Heart left ventricle (tissue), 16 donors: ENCODE data around the gene GAMT. TPM values are rescaled to one million over a fixed set of nuclear protein-coding genes. Genes with fewer than 3 reads are reported as not detected.
A peak's percentile ranks its signal among the peaks of the same experiment; 100 is the strongest.

Experiments
- ATAC-seq, 4 donors: fragments of 200-7000 bp; cut with Tn5 transposase; one replicate each; pipeline ENCODE4 v1.9.1; 2020 to 2022; ENCODE audit warnings: moderate library complexity in 4 of 4, mild to moderate bottlenecking in 3 of 4, moderate number of reproducible peaks in 1 of 4
- DNase-seq, 5 donors: peaks; one replicate each; pipeline ENCODE4 v3.0.0-alpha.2; 2020
- H3K27ac ChIP-seq, 12 donors: fragments of 200-600 bp; sonication (generic) in 4 of 12; one replicate each; pipeline versions ENCODE4 v1.5.0 to v1.8.0; 2016 to 2022; ENCODE audit warnings: mild to moderate bottlenecking in 2 of 12
- H3K27me3 ChIP-seq, 9 donors: fragments of 200-600 bp; sonication (generic) in 2 of 9; one replicate each; pipeline versions ENCODE4 v1.5.1 to v1.8.0; 2016 to 2022; ENCODE audit warnings: mild to moderate bottlenecking in 3 of 9
- H3K36me3 ChIP-seq, 9 donors: fragments of 200-600 bp; sonication (generic) in 2 of 9; one replicate each; pipeline versions ENCODE4 v1.5.0 to v1.8.0; 2018 to 2022; ENCODE audit warnings: mild to moderate bottlenecking in 2 of 9
- H3K4me1 ChIP-seq, 12 donors: fragments of 200-600 bp; sonication (generic) in 4 of 12; one replicate each; pipeline versions ENCODE4 v1.5.0 to v1.8.0; 2016 to 2022; ENCODE audit warnings: mild to moderate bottlenecking in 3 of 12
- H3K4me3 ChIP-seq, 12 donors: fragments of 200-600 bp; sonication (generic) in 4 of 12; one replicate each; pipeline versions ENCODE4 v1.5.0 to v1.8.0; 2017 to 2022; ENCODE audit warnings: mild to moderate bottlenecking in 9 of 12, moderate library complexity in 4 of 12
- H3K9me3 ChIP-seq, 12 donors: fragments of 200-600 bp; sonication (generic) in 4 of 12; one replicate each; pipeline versions ENCODE4 v1.5.0 to v1.8.0; 2016 to 2022; ENCODE audit warnings: mild to moderate bottlenecking in 1 of 12
- CTCF ChIP-seq, 12 donors: fragments of 200-600 bp; sonication (generic) in 4 of 12; IDR thresholded peaks; one replicate each; pipeline versions ENCODE4 v1.5.0 to v1.8.0; 2018 to 2022; ENCODE audit warnings: antibody characterized with exemption in 12 of 12, mild to moderate bottlenecking in 5 of 12
- POLR2A ChIP-seq, 2 donors: fragments of 450-650 bp; IDR thresholded peaks; one replicate each; pipeline ENCODE4 v1.6.1; 2017; ENCODE audit warnings: antibody characterized with exemption in 2 of 2, mild to moderate bottlenecking in 2 of 2, moderate library complexity in 2 of 2
- WGBS, 4 donors: extraction: QIAGEN DNeasy Blood & Tissue Kit in 2 of 4; methylation state at CpG; one replicate each; pipeline versions ENCODE4 v1.1.5 to v1.1.7; 2013 to 2018; 5-methylcytosine and 5-hydroxymethylcytosine counted together
- intact Hi-C, 10 donors: fragments of 100-400 bp; cut with DNase I; formaldehyde crosslinking; loops; one replicate each; pipeline versions ENCODE4 v1.11.1 to v1.14.2; 2022
- polyA plus RNA-seq, 2 donors: library from polyadenylated mRNA; stranded (reverse); fragments of 200-250 nt; gene quantifications; one replicate each; pipeline ENCODE4 v1.2.3, GENCODE V29; 2013
- total RNA-seq, 9 donors: library from RNA; depleted of rRNA in 2 of 9; stranded (reverse); fragments of >200 nt in 2 of 9; fragmentation: NEBNext Ultra II Directional in 3 of 9; extraction: Animal tissue kit (Norgen Biotek cat#: 25700) in 3 of 9; gene quantifications; one replicate each; pipeline versions ENCODE4 v1.1.0 to v1.2.4, GENCODE V29; 2016 to 2023
- donor health status: ischemic (EF 13 %, LVEDD 7.1; RV severe dilation, severe dysfunction).
- donor health status: healthy with polysubstance abuse.
- donor health status: DM: no; HTN: yes; CAD: no.
- donor health status: DM: no; HTN: no; CAD: no.
- donor health status: ischemic (EF 25% LVEDD 6.9; RV normal size, moderate dysfunction).
- donor health status: ischemic (EF 25% LVEDD 5.7; RV mildly dilated, moderate dysfunction).
- donor health status: healthy.
- donor health status: DM: yes; HTN: yes; CAD: no.
- donor health status: ischemic (EF 35%, LVEDD 5.7; RV mildly dilated, moderate dysfunction).
- donor health status: nonischemic (EF 11% LVEDD 7.7; RV severe dilation, severe dysfunction).
- donor health status: DM: yes; HTN: yes; CAD: no.
- donor health status: PGD.
- donor health status: ischemic (EF 29% LVEDD 5.4; RV normal size, mild dysfunction).
- donor health status: nonischemic (EF 23%, LVEDD 6.1; RV moderate dilation, normal function).

Gene GAMT
- total and polyA plus RNA-seq, 11 donors: 21.9 to 180 (median 62.5) TPM

GRCh38 chr19:1399079-1399478 is 2.3 kb downstream of the GAMT start:
- Histone ChIP-seq H3K27me3 (peaks cover 0 to 25% (median 0%) of the 10 kb centered on the region in 9 donors), H3K36me3 (peaks cover 0 to 14% (median 2%) of the 10 kb centered on the region in 9 donors), H3K27ac (no peak overlapping the region), H3K4me3 (no peak overlapping the region), H3K4me1 (peaks cover 12 to 51% (median 32%) of the 10 kb centered on the region in 12 donors), H3K9me3 (no peaks in the 10 kb centered on the region)
- ATAC-seq (no peak), DNase-seq (no peak)
- 89 to 97% (median 93%) methylated on average over 15 to 19 of the region's 19 CpGs for WGBS, 4 donors
- intact Hi-C loops: loop anchor here in 1 of 10 donors (10.0 kb wide), 1 partner anchor 124 kb away; the partner anchor contains the start of gene FAM174C
- TF ChIP-seq CTCF (IDR thresholded peaks at IDR 0.05): no peak
- TF ChIP-seq POLR2A (IDR thresholded peaks at IDR 0.05): no peak

GRCh38 chr19:1397838-1398237 is 3.5 kb downstream of the GAMT start:
- WGBS, 4 donors: 90 to 94% (median 92%) methylated on average over 7 to 9 of the region's 9 CpGs
- Histone ChIP-seq H3K4me1 (peaks cover 12 to 51% (median 32%) of the 10 kb centered on the region in 12 donors), H3K27me3 (peaks cover 0 to 19% (median 0%) of the 10 kb centered on the region in 9 donors), H3K36me3 (peaks cover 0 to 27% (median 14%) of the 10 kb centered on the region in 9 donors), H3K27ac (no peak overlapping the region), H3K4me3 (no peak overlapping the region), H3K9me3 (no peaks in the 10 kb centered on the region)
- no peak for TF ChIP-seq CTCF (IDR thresholded peaks at IDR 0.05)
- no peak for TF ChIP-seq POLR2A (IDR thresholded peaks at IDR 0.05)
- ATAC-seq: no peak
- no peak for DNase-seq
- intact Hi-C loops: loop anchor here in 1 of 10 donors (10.0 kb wide), 1 partner anchor 123 kb away; the partner anchor contains the start of gene FAM174C

GRCh38 chr19:1396768-1397679 is 4.3 kb downstream of the GAMT start:
- Histone ChIP-seq H3K27ac (peak overlapping the region in 2 of 12 donors; percentile 14 to 27), H3K27me3 (peaks cover 0 to 13% (median 0%) of the 10 kb centered on the region in 9 donors), H3K9me3 (no peaks in the 10 kb centered on the region), H3K4me1 (peaks cover 12 to 51% (median 31%) of the 10 kb centered on the region in 12 donors), H3K4me3 (peak overlapping the region in 1 of 12 donors; percentile 7), H3K36me3 (peaks cover 0 to 35% (median 23%) of the 10 kb centered on the region in 9 donors)
- TF ChIP-seq POLR2A (IDR thresholded peaks at IDR 0.05): no peak
- TF ChIP-seq CTCF (IDR thresholded peaks at IDR 0.05): no peak
- WGBS, 4 donors: 53 to 70% (median 65%) methylated on average over 15 to 42 of the region's 42 CpGs
- DNase-seq: no peak
- no peak for ATAC-seq
- intact Hi-C loops: loop anchor here in 1 of 10 donors (10.0 kb wide), 1 partner anchor 122 kb away; the partner anchor contains the start of gene FAM174C
